ENCODE data around the gene C2CD2L. TPM values are rescaled to one million over a fixed set of nuclear protein-coding genes. Genes with fewer than 3 reads are reported as not detected.
"Not testable (repeated sequence)": the region's sequence is repeated elsewhere in the genome, so short reads cannot be mapped to it uniquely, and the experiment has no call there.

The C2CD2L gene
- total RNA-seq, 2 experiments from 2014 or later, result 33.2 to 35.2 TPM

GRCh38 chr11:119093942-119094815 lies 13.0 kb upstream of the C2CD2L start:
- DNase-seq (peak; percentile 47), ATAC-seq (peak; percentile 8)
- Mint-ChIP-seq H3K4me1 (ENCODE audit: low read depth) (peaks cover 52% of the 10 kb centered on the region), H3K36me3 (ENCODE audit: low read depth) (peaks cover 74% of the 10 kb centered on the region), H3K27ac (peak overlapping the region; percentile 97), H3K9me3 (ENCODE audit: insufficient read depth) (no peaks in the 10 kb centered on the region), H3K4me3 (peak overlapping the region; percentile 95), H3K27me3 (ENCODE audit: low read depth) (no peaks in the 10 kb centered on the region)
- POLR2A ChIA-PET, result interaction anchor here (0.5 to 3.1 kb wide), 42 partner anchors 8 to 755 kb away, joined by 3 to 96 read pairs (median 4); partner anchors contain the start of genes C2CD2L, CENATAC, DPAGT1 and HINFP
- CTCF ChIA-PET, result interaction anchor here (0.9 to 2.7 kb wide), 9 partner anchors 8 to 201 kb away, joined by 3 to 7 read pairs (median 4); partner anchors contain the start of gene VPS11

- Mint-ChIP-seq H3K27me3 (ENCODE audit: low read depth) (no peaks in the 10 kb centered on the region), H3K4me3 (peak overlapping the region; percentile 95), H3K9me3 (ENCODE audit: insufficient read depth) (no peaks in the 10 kb centered on the region), H3K27ac (peak overlapping the region; percentile 97), H3K36me3 (ENCODE audit: low read depth) (peaks cover 77% of the 10 kb centered on the region), H3K4me1 (ENCODE audit: low read depth) (peaks cover 53% of the 10 kb centered on the region)
- POLR2A ChIA-PET, result interaction anchor here (0.5 to 3.1 kb wide), 40 partner anchors 8 to 756 kb away, joined by 3 to 96 read pairs (median 5); partner anchors contain the start of genes C2CD2L, CENATAC, HINFP and HMBS
- ATAC-seq, result peak; percentile 37
- CTCF ChIA-PET, result interaction anchor here (0.9 to 2.7 kb wide), 9 partner anchors 8 to 229 kb away, joined by 3 to 7 read pairs (median 3); partner anchors contain the start of gene VPS11
- DNase-seq, result peak; percentile 66
Observed at GRCh38 chr11:119094816-119095065, 12.4 kb upstream of the C2CD2L start.

- Mint-ChIP-seq H3K36me3 (ENCODE audit: low read depth) (peaks cover 82% of the 10 kb centered on the region), H3K27ac (peak overlapping the region; percentile 97), H3K4me1 (ENCODE audit: low read depth) (peaks cover 59% of the 10 kb centered on the region), H3K27me3 (ENCODE audit: low read depth) (no peaks in the 10 kb centered on the region), H3K9me3 (ENCODE audit: insufficient read depth) (no peaks in the 10 kb centered on the region), H3K4me3 (peak overlapping the region; percentile 95)
- peak; percentile 81 for ATAC-seq
- ChIA-PET CTCF (interaction anchor here (0.9 to 2.7 kb wide), 9 partner anchors 9 to 229 kb away, joined by 3 to 7 read pairs (median 3); partner anchors contain the start of gene VPS11), POLR2A (interaction anchor here (0.6 to 3.1 kb wide), 48 partner anchors 8 to 756 kb away, joined by 3 to 96 read pairs (median 4); partner anchors contain the start of genes C2CD2L, CENATAC, HINFP and HMBS)
- peak; percentile 100 for DNase-seq
Observed at GRCh38 chr11:119095066-119095880, 11.9 kb upstream of the C2CD2L start.

GRCh38 chr11:119099711-119100110 lies 7.4 kb upstream of the C2CD2L start:
- H3K4me3 Mint-ChIP-seq, result peak overlapping the region; percentile 90
- no peak for ATAC-seq
- ChIA-PET CTCF (interaction anchor here (0.7 to 1.2 kb wide), 7 partner anchors 13 to 224 kb away, joined by 3 to 5 read pairs (median 3); partner anchors contain the start of gene HINFP), POLR2A (interaction anchor here (1.1 to 1.5 kb wide), 2 partner anchors 9 to 32 kb away, joined by 3 to 4 read pairs; partner anchors contain the start of gene VPS11)
- H3K27me3 Mint-ChIP-seq (ENCODE audit: low read depth), result no peaks in the 10 kb centered on the region
- DNase-seq, result no peak
- peak overlapping the region; percentile 95 for H3K27ac Mint-ChIP-seq
- peaks cover 53% of the 10 kb centered on the region for H3K4me1 Mint-ChIP-seq (ENCODE audit: low read depth)
- H3K36me3 Mint-ChIP-seq (ENCODE audit: low read depth), result peaks cover 53% of the 10 kb centered on the region
- no peaks in the 10 kb centered on the region for H3K9me3 Mint-ChIP-seq (ENCODE audit: insufficient read depth)

GRCh38 chr11:119100246-119100970 lies 6.7 kb upstream of the C2CD2L start:
- Mint-ChIP-seq H3K4me3 (peak overlapping the region; percentile 90), H3K36me3 (ENCODE audit: low read depth) (peaks cover 46% of the 10 kb centered on the region), H3K27ac (peak overlapping the region; percentile 95), H3K4me1 (ENCODE audit: low read depth) (peaks cover 56% of the 10 kb centered on the region), H3K9me3 (ENCODE audit: insufficient read depth) (no peaks in the 10 kb centered on the region), H3K27me3 (ENCODE audit: low read depth) (no peaks in the 10 kb centered on the region)
- POLR2A ChIA-PET, result no interaction called here
- DNase-seq (no peak), ATAC-seq (no peak)
- CTCF ChIA-PET, result interaction anchor here (0.7 to 1.2 kb wide), 6 partner anchors 14 to 224 kb away, joined by 3 to 4 read pairs (median 3); partner anchors contain the start of gene HINFP

GRCh38 chr11:119100994-119101758 lies 6.0 kb upstream of the C2CD2L start:
- peak; percentile 48 for DNase-seq
- H3K9me3 Mint-ChIP-seq (ENCODE audit: insufficient read depth), result no peaks in the 10 kb centered on the region
- POLR2A ChIA-PET, result interaction anchor here (0.7 to 2.0 kb wide), 9 partner anchors 7 to 104 kb away, joined by 3 to 13 read pairs (median 5); partner anchors contain the start of genes CENATAC and HINFP

GRCh38 chr11:119101759-119102423 lies 5.3 kb upstream of the C2CD2L start, which contains the start of gene DPAGT1:
DPAGT1 (minus strand) TSS chr11:119101853; CDS start chr11:119101655, 198 bp downstream.
- POLR2A ChIA-PET, result interaction anchor here (0.6 to 2.0 kb wide), 15 partner anchors 8 to 104 kb away, joined by 3 to 13 read pairs (median 4); partner anchors contain the start of genes CENATAC, HINFP, RPS25 and VPS11
- DNase-seq, result peak; percentile 92
- H3K4me1 Mint-ChIP-seq (ENCODE audit: low read depth), result peaks cover 55% of the 10 kb centered on the region

More at GRCh38 chr11:119100994-119101758, 6.0 kb upstream of the C2CD2L start:
- Mint-ChIP-seq H3K4me1 (ENCODE audit: low read depth) (peaks cover 55% of the 10 kb centered on the region), H3K36me3 (ENCODE audit: low read depth) (peaks cover 40% of the 10 kb centered on the region), H3K27ac (peak overlapping the region; percentile 95), H3K27me3 (ENCODE audit: low read depth) (no peaks in the 10 kb centered on the region), H3K4me3 (peak overlapping the region; percentile 90)
- peak; percentile 22 for ATAC-seq
- CTCF ChIA-PET, result interaction anchor here (1.0 to 1.8 kb wide), 9 partner anchors 14 to 238 kb away, joined by 4 to 16 read pairs (median 6); partner anchors contain the start of genes CBL, HMBS, HYOU1 and VPS11

GRCh38 chr11:119103161-119103664 lies 3.9 kb upstream of the C2CD2L start:
- Mint-ChIP-seq H3K27ac (peak overlapping the region; percentile 95), H3K4me3 (peak overlapping the region; percentile 90), H3K4me1 (ENCODE audit: low read depth) (peaks cover 53% of the 10 kb centered on the region), H3K36me3 (ENCODE audit: low read depth) (peaks cover 22% of the 10 kb centered on the region)
- POLR2A ChIA-PET, result interaction anchor here (0.7 to 2.0 kb wide), 11 partner anchors 9 to 86 kb away, joined by 3 to 13 read pairs (median 4); partner anchors contain the start of genes RPS25 and VPS11
- not testable (repeated sequence) for ATAC-seq; H3K27me3 Mint-ChIP-seq (ENCODE audit: low read depth); DNase-seq; H3K9me3 Mint-ChIP-seq (ENCODE audit: insufficient read depth)
- CTCF ChIA-PET, result interaction anchor here (1.4 to 2.2 kb wide), 5 partner anchors 12 to 102 kb away, joined by 3 to 16 read pairs (median 9); partner anchors contain the start of genes CBL, HINFP and VPS11

More at GRCh38 chr11:119101759-119102423, 5.3 kb upstream of the C2CD2L start, which contains the start of gene DPAGT1:
- Mint-ChIP-seq H3K9me3 (ENCODE audit: insufficient read depth) (no peaks in the 10 kb centered on the region), H3K4me3 (peak within 1 kb of the TSS; percentile 90), H3K27me3 (ENCODE audit: low read depth) (no peaks in the 10 kb centered on the region), H3K36me3 (ENCODE audit: low read depth) (peaks cover 35% of the 10 kb centered on the region), H3K27ac (peak within 1 kb of the TSS; percentile 95)
- ATAC-seq, result peak; percentile 85
- CTCF ChIA-PET, result interaction anchor here (0.6 to 2.2 kb wide), 15 partner anchors 8 to 254 kb away, joined by 3 to 16 read pairs (median 5); partner anchors contain the start of genes CBL, HINFP, HMBS and HYOU1

GRCh38 chr11:119103793-119104192 lies 3.4 kb upstream of the C2CD2L start:
- ChIA-PET POLR2A (interaction anchor here (1.4 kb wide), 1 partner anchor 9 kb away, joined by 3 read pairs; no protein-coding TSS in a partner anchor), CTCF (interaction anchor here (1.4 to 2.2 kb wide), 2 partner anchors 12 to 18 kb away, joined by 3 to 9 read pairs; partner anchors contain the start of gene HINFP)
- H3K27ac Mint-ChIP-seq, result peak overlapping the region; percentile 64
- H3K27me3 Mint-ChIP-seq (ENCODE audit: low read depth), result no peaks in the 10 kb centered on the region
- ATAC-seq, result no peak
- peaks cover 22% of the 10 kb centered on the region for H3K36me3 Mint-ChIP-seq (ENCODE audit: low read depth)
- no peaks in the 10 kb centered on the region for H3K9me3 Mint-ChIP-seq (ENCODE audit: insufficient read depth)
- DNase-seq, result no peak
- H3K4me1 Mint-ChIP-seq (ENCODE audit: low read depth), result peaks cover 53% of the 10 kb centered on the region
- peak overlapping the region; percentile 46 for H3K4me3 Mint-ChIP-seq
